OCI-LY3 (cell line): Measurements from ENCODE around the gene EMX1.

Experiments used
- H2AFZ ChIP-seq: fragments of 200-600, 300-600 bp; shearing (Covaris generic); 2 replicates; pipeline ENCODE4 v1.6.0; 2014; ENCODE audit warnings: antibody characterized with exemption, low read depth, low read length
- H3K27ac ChIP-seq: fragments of 200-600, 300-600 bp; sonication (generic); 2 replicates; pipeline ENCODE4 v1.5.1; 2014; ENCODE audit warnings: mild to moderate bottlenecking, low read length, moderate library complexity, mixed read lengths
- H3K27me3 ChIP-seq: fragments of 200-600, 300-600 bp; sonication (generic); 2 replicates; pipeline ENCODE4 v1.6.1; 2014; ENCODE audit warnings: low read depth, low read length, mixed read lengths
- H3K36me3 ChIP-seq: fragments of 200-600, 300-600 bp; sonication (generic); replicated peaks from 2 replicates; pipeline ENCODE3; 2014; ENCODE audit warnings: low read depth, low read length, mixed read lengths
- H3K4me1 ChIP-seq: fragments of 300-600, 200-600 bp; sonication (generic); 2 replicates; pipeline ENCODE4 v1.6.1; 2014; ENCODE audit warnings: low read length, mixed read lengths
- H3K4me2 ChIP-seq: fragments of 200-600, 300-600 bp; sonication (generic); 2 replicates; pipeline ENCODE4 v1.6.1; 2014; ENCODE audit warnings: low read length, mixed read lengths
- H3K4me3 ChIP-seq: fragments of 300-600, 200-600 bp; sonication (generic); 2 replicates; pipeline ENCODE4 v1.5.1; 2014; ENCODE audit warnings: antibody characterized with exemption, mild to moderate bottlenecking, low read length, moderate library complexity
- H3K79me2 ChIP-seq: fragments of 300-600, 200-600 bp; shearing (Covaris generic); 2 replicates; pipeline ENCODE4 v1.6.1; 2014; ENCODE audit warnings: mild to moderate bottlenecking, low read length, mixed read lengths
- H3K9ac ChIP-seq: fragments of 300-600, 200-600 bp; shearing (Covaris generic); 2 replicates; pipeline ENCODE4 v1.6.0; 2014; ENCODE audit warnings: mild to moderate bottlenecking, low read length, moderate library complexity
- H3K9me3 ChIP-seq: fragments of 200-600, 300-600 bp; shearing (Covaris generic); 2 replicates; pipeline ENCODE4 v1.6.1; 2014; ENCODE audit warnings: low read length, mixed read lengths; ENCODE audit not compliant: insufficient read depth
- H4K20me1 ChIP-seq: fragments of 200-600, 300-600 bp; sonication (generic); 2 replicates; pipeline ENCODE4 v1.6.1; 2016; ENCODE audit warnings: low read length, mixed read lengths; ENCODE audit not compliant: insufficient read depth
- EZH2phosphoT487 ChIP-seq: fragments of 200-600 bp; shearing (Covaris generic); IDR thresholded peaks from 2 replicates; pipeline ENCODE4 v1.6.1; 2018; ENCODE audit warnings: antibody characterized with exemption, mixed run types, low read depth
- TF ChIP-seq, protein P1 (sequence below): fragments of 200-600, 300-600 bp; sonication (generic); IDR thresholded peaks from 2 replicates; pipeline ENCODE4 v1.5.1; 2014; ENCODE audit warnings: antibody characterized with exemption, low read length, low read depth

Gene EMX1

GRCh38 chr2:72962911-72963310 is 45.6 kb downstream of the EMX1 start:
- H3K4me3 ChIP-seq, result no peak overlapping the region
- H3K27me3 ChIP-seq, result no peaks in the 10 kb centered on the region
- no peaks in the 10 kb centered on the region for H3K36me3 ChIP-seq
- no peak for TF ChIP-seq EZH2phosphoT487
- TF ChIP-seq, protein P1, sequence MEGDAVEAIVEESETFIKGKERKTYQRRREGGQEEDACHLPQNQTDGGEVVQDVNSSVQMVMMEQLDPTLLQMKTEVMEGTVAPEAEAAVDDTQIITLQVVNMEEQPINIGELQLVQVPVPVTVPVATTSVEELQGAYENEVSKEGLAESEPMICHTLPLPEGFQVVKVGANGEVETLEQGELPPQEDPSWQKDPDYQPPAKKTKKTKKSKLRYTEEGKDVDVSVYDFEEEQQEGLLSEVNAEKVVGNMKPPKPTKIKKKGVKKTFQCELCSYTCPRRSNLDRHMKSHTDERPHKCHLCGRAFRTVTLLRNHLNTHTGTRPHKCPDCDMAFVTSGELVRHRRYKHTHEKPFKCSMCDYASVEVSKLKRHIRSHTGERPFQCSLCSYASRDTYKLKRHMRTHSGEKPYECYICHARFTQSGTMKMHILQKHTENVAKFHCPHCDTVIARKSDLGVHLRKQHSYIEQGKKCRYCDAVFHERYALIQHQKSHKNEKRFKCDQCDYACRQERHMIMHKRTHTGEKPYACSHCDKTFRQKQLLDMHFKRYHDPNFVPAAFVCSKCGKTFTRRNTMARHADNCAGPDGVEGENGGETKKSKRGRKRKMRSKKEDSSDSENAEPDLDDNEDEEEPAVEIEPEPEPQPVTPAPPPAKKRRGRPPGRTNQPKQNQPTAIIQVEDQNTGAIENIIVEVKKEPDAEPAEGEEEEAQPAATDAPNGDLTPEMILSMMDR, result no peak
- H3K4me1 ChIP-seq, result no peaks in the 10 kb centered on the region
- no peak overlapping the region for H3K27ac ChIP-seq
- no peak overlapping the region for H3K9ac ChIP-seq
- H2AFZ ChIP-seq, result no peak overlapping the region
- H3K9me3 ChIP-seq, result no peaks in the 10 kb centered on the region
- no peaks in the 10 kb centered on the region for H4K20me1 ChIP-seq
- H3K79me2 ChIP-seq, result no peaks in the 10 kb centered on the region
- H3K4me2 ChIP-seq, result no peak overlapping the region

DNA sequence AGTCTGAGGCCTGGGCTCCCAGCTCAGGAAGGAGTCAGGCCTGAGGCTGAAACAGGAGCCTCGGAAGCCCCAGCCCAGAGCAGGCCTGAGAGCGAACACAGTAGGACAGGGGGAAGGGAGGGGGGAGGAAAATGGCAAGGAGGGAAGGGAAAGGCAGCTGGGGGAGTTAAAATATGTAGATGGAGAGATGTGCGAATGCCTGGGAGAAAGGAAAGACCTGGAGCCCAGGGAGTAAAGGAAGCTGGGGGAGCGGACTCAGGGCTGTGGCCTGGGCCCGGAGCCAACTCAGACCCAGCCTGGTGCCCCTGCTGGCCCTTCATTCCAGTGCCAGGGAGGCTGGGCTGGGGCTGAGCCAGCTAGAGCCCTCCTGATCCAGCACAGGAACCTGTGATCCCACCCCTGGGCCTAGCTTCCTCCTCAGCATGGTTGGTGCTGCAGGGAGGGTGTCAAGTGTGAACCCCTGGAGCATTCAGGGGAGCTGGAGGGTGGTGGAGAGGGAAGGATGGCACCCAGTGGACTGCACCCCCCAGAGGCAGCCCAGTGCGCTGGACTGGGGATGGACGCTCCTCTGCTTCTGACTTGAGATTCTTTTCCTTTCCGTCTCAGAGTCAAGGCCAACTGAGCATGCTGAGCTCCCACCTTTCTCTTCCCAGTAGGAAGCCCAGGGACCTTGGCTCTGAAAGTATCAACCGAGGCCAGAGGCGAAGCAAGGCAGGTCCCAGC is 46.3 kb downstream of the EMX1 start:
- Histone ChIP-seq H3K27me3 (no peaks in the 10 kb centered on the region), H4K20me1 (no peaks in the 10 kb centered on the region), H3K27ac (no peak overlapping the region), H3K4me1 (no peaks in the 10 kb centered on the region), H2AFZ (no peak overlapping the region), H3K79me2 (no peaks in the 10 kb centered on the region), H3K9me3 (no peaks in the 10 kb centered on the region), H3K9ac (no peak overlapping the region), H3K36me3 (no peaks in the 10 kb centered on the region), H3K4me3 (no peak overlapping the region), H3K4me2 (no peak overlapping the region)
- TF ChIP-seq EZH2phosphoT487, result no peak
- TF ChIP-seq, protein P1, result no peak

- no peak overlapping the region for H3K4me3 ChIP-seq
- H3K9me3 ChIP-seq, result no peaks in the 10 kb centered on the region
- no peak overlapping the region for H3K4me2 ChIP-seq
- H3K27me3 ChIP-seq, result no peaks in the 10 kb centered on the region
- H3K9ac ChIP-seq, result no peak overlapping the region
- no peak overlapping the region for H3K27ac ChIP-seq
- H4K20me1 ChIP-seq, result no peaks in the 10 kb centered on the region
- TF ChIP-seq EZH2phosphoT487, result no peak
- TF ChIP-seq, protein P1, result no peak
- H3K36me3 ChIP-seq, result no peaks in the 10 kb centered on the region
- H3K79me2 ChIP-seq, result no peaks in the 10 kb centered on the region
- H3K4me1 ChIP-seq, result no peaks in the 10 kb centered on the region
- no peak overlapping the region for H2AFZ ChIP-seq
Measured at GRCh38 chr2:72964146-72964525, 46.8 kb downstream of the EMX1 start.

DNA sequence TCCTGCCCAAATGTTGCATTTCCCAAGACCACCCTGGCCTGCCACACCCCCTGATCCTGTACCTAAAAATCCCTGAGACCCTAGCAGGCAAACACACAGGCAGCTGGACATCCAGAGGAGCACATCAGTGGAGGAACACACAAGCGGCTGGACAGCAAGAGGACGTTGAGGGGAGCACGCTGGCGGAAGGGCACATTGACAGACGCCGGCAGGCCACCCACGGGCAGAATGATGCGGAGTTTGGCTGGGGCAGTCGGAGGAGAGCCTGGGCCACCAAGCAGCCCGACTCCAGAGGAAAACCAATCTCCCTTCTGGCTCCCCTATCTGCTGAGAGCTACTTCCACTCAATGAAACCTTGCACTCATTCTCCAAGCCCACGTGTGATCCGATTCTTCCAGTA is 47.7 kb downstream of the EMX1 start:
- Histone ChIP-seq H3K4me1 (no peaks in the 10 kb centered on the region), H3K79me2 (no peaks in the 10 kb centered on the region), H3K36me3 (no peaks in the 10 kb centered on the region), H3K9ac (no peak overlapping the region), H4K20me1 (no peaks in the 10 kb centered on the region), H3K27ac (no peak overlapping the region), H2AFZ (no peak overlapping the region), H3K4me2 (no peak overlapping the region), H3K4me3 (no peak overlapping the region), H3K9me3 (no peaks in the 10 kb centered on the region), H3K27me3 (no peaks in the 10 kb centered on the region)
- TF ChIP-seq, protein P1, result no peak
- TF ChIP-seq EZH2phosphoT487, result no peak
